Measurements from ENCODE around the gene TIMD4.
"Not testable (repeated sequence)": the region's sequence is repeated elsewhere in the genome, so short reads cannot be mapped to it uniquely, and the experiment has no call there.

The TIMD4 gene

DNA sequence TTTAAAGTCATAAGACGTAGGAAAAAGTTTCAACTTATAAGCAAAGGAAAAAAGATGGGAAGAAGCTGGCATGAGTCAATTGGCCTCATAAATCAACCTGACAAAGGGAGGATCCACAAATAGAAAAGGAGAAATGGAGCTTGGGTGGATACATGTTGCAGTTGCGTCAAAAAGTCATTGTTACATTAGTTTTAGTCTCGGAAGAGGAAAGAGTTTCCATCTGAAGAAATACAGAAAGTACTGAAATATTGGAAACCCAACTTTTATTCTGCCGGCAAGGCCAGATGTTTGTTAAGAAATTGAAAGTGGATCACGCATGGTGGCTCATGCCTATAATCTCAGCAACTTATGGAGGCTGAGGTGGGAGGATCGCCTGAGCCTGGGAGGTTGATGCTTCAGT lies 11.3 kb upstream of the TIMD4 start:
- DNase-seq (ENCODE audit: low read depth): no peak
- no peak overlapping the region for H3K4me3 ChIP-seq (ENCODE audit: control insufficient read depth, low read depth, low read length)
- no peak for TF ChIP-seq CTCF (conservative IDR thresholded peaks at IDR 0.05; ENCODE audit: control insufficient read depth, insufficient read depth, low read depth, low read length)

DNA sequence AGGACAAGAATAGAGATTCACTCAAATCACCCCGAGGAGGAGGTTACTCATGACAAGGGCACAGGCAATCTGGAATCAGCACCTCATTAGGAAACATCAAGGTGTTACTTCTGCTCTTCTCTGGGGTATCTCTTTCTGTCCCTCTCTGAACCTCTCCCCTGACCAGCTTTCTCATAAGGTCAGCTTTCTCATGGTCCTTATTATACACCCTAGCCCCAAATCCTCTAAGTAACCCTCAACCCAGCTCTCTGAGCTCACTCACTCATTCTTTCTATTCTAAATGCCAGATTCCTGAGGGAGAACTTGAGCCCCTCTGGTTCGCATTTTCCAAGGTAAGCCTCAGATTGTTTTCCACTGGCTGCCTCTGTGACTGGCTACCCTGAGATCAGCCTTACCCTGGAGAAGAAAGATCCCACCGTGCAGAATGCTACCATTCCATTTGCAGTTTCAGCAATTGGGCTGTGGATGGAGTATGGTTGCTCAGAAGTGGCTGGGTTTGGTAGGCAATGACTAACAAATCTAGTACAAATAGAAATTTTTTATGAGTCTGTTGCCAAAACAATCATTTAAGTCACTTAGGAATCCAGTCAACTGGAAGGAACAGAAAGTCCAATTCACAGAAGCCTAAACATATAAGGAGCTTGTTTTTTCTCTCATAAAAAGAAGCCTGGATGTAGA lies 9.0 kb upstream of the TIMD4 start:
- no peak for DNase-seq (ENCODE audit: low read depth)
- no peak overlapping the region for H3K4me3 ChIP-seq (ENCODE audit: control insufficient read depth, low read depth, low read length)
- no peak for TF ChIP-seq CTCF (conservative IDR thresholded peaks at IDR 0.05; ENCODE audit: control insufficient read depth, insufficient read depth, low read depth, low read length)

DNA sequence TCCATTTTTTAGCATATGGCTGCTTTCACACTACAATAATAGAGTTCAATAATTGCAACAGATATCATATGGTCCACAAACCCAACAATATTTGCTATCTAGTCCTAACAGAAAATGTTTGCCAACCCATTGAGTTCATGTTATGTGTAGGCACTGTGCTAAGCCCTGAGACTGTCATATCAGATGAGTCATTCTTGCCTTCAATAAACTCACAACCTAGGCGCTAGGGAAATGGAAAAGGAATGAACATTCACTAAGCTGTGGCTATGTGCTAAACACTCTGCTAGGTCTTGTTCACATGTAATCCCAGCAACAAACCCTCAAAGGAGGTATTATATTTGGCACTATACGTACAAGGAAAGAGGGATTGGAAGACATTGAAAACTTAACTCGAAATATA lies 8.4 kb upstream of the TIMD4 start:
- no peak overlapping the region for H3K4me3 ChIP-seq (ENCODE audit: control insufficient read depth, low read depth, low read length)
- DNase-seq (ENCODE audit: low read depth): no peak
- no peak for TF ChIP-seq CTCF (conservative IDR thresholded peaks at IDR 0.05; ENCODE audit: control insufficient read depth, insufficient read depth, low read depth, low read length)

DNA sequence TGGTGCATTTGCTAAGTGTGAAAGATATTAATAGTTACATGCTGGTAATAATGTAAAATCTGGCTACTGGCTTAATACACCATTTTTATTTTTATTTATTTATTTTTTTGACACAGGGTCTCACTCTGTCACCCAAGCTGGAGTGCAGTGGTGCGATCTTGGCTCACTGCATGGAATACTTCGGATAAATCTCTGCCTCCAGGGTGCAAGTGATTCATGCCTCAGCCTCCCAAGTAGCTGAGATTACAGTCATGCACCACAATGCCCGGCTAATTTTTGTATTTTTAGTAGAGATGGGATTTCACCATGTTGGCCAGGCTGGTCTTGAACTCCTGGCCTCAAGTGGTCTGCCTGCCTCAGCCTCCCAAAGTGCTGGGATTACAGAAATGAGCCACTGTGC lies 4.4 kb upstream of the TIMD4 start:
- not testable (repeated sequence) for H3K4me3 ChIP-seq (ENCODE audit: control insufficient read depth, low read depth, low read length); DNase-seq (ENCODE audit: low read depth)

DNA sequence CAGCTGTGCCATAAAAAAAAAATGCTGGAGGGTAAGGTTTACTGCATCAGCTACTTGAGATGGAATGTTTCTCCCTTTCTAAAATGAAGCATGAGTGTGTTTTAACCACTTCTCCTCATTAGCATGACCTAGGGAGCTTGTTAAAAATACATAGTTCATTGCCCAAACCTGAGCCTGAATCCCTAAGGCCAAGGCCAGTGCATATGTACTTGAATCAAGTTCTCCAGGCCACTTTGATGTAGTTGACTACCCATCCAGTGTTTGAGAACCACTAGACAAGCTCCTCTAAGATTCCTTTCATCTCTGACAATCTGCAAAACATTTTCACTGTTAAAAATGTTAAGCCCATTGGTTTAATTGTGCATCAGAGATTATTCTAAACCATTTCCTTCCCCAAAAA lies 6.7 kb downstream of the TIMD4 start:
- DNase-seq (ENCODE audit: low read depth): no peak
- no peak for TF ChIP-seq CTCF (conservative IDR thresholded peaks at IDR 0.05; ENCODE audit: control insufficient read depth, insufficient read depth, low read depth, low read length)
- no peak overlapping the region for H3K4me3 ChIP-seq (ENCODE audit: control insufficient read depth, low read depth, low read length)

DNA sequence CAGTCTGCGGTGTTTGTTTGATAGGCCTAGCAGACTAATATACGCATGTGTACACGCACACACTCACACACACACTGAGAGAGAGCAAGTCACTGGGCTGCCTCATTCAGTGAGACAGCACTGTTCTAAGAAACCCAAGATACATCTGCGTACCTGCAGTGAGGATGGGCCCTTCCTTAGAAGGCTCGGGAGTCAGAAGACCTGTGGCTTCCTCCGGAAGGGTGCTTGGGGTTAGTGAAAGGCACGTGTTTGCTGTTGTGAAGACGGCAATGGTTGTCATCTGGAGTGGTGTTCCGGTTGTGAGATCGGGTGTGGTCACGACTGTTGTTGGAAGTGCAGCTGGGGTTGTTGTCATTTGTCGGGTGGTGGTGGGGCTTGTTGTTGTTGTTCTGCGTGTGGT lies 11.7 kb downstream of the TIMD4 start:
- no peak overlapping the region for H3K4me3 ChIP-seq (ENCODE audit: control insufficient read depth, low read depth, low read length)
- TF ChIP-seq CTCF (conservative IDR thresholded peaks at IDR 0.05; ENCODE audit: control insufficient read depth, insufficient read depth, low read depth, low read length): no peak
- no peak for DNase-seq (ENCODE audit: low read depth)

GRCh38 chr5:156950716-156951115 lies 12.3 kb downstream of the TIMD4 start:
- H3K4me3 ChIP-seq (ENCODE audit: control insufficient read depth, low read depth, low read length): no peak overlapping the region
- no peak for DNase-seq (ENCODE audit: low read depth)
- no peak for TF ChIP-seq CTCF (conservative IDR thresholded peaks at IDR 0.05; ENCODE audit: control insufficient read depth, insufficient read depth, low read depth, low read length)
